ENCODE results near the gene WNK1.

GRCh38 chr12:936377-937345 lies 184.3 kb downstream of the WNK1 start:
- no peak for TF ChIP-seq CTCF (IDR thresholded peaks at IDR 0.05; ENCODE audit: extremely low read depth in 1 of 2, insufficient read depth in 1 of 2, low read depth in 1 of 2, low read length in 2 of 2)
- TF ChIP-seq POLR2A (IDR thresholded peaks at IDR 0.05; ENCODE audit: low read depth, low read length), result no peak
- TF ChIP-seq POLR2AphosphoS5 (IDR thresholded peaks at IDR 0.05; ENCODE audit: insufficient read depth, low read depth, low read length), result no peak
- no peak for TF ChIP-seq MAX (IDR thresholded peaks at IDR 0.05; ENCODE audit: insufficient read depth, insufficient read length)
- no peak for TF ChIP-seq EZH2 (IDR thresholded peaks at IDR 0.05; ENCODE audit: borderline replicate concordance, low read depth, low read length, severe bottlenecking)
- TF ChIP-seq MYC (IDR thresholded peaks at IDR 0.05; ENCODE audit: low read depth, low read length), result no peak
- TF ChIP-seq JUN (IDR thresholded peaks at IDR 0.05; ENCODE audit: borderline replicate concordance, insufficient read depth, insufficient read length, low read depth), result no peak
- no peak for TF ChIP-seq FOS (IDR thresholded peaks at IDR 0.05; ENCODE audit: borderline replicate concordance, insufficient read depth, low read length)

Data from endothelial cell of umbilical vein (primary cell).